Gastroesophageal sphincter (tissue), 4 donors: ENCODE data around the gene PDCL3. TPM values are rescaled to one million over a fixed set of nuclear protein-coding genes. Genes with fewer than 3 reads are reported as not detected.

ENCODE experiments used
- ATAC-seq: fragments of 150-250 bp; one replicate; pipeline ENCODE4 v1.9.1; 2016; ENCODE audit warnings: mild to moderate bottlenecking, moderate library complexity
- H3K27ac ChIP-seq, 4 donors: fragments of 200-600 bp; sonication (generic) in 3 of 4; 1 replicate in 3 of 4; 2 replicates in 1 of 4; pipeline ENCODE4 v1.5.1; 2016 to 2019
- H3K27me3 ChIP-seq: fragments of 200-600 bp; sonication (generic); one replicate; pipeline ENCODE4 v1.5.1; 2019
- H3K36me3 ChIP-seq, 2 donors: fragments of 200-600 bp; sonication (generic); one replicate each; pipeline ENCODE4 v1.5.1; 2019; ENCODE audit warnings: control low read depth in 1 of 2
- H3K4me1 ChIP-seq, 3 donors: fragments of 200-600 bp; sonication (generic); 1 replicate in 2 of 3; 2 replicates in 1 of 3; pipeline ENCODE4 v1.5.1; 2016 to 2019; ENCODE audit warnings: control low read depth in 2 of 3
- H3K4me3 ChIP-seq, 2 donors: fragments of 200-600 bp; sonication (generic); one replicate each; pipeline ENCODE4 v1.5.1; 2019; ENCODE audit warnings: mild to moderate bottlenecking in 1 of 2, moderate library complexity in 1 of 2
- H3K9me3 ChIP-seq, 3 donors: fragments of 200-600 bp; sonication (generic); one replicate each; pipeline ENCODE4 v1.5.1; 2017 to 2019; ENCODE audit warnings: control low read depth in 2 of 3
- EP300 ChIP-seq: sonication (generic); formaldehyde crosslinking; IDR thresholded peaks from one replicate; pipeline ENCODE4 v1.6.1; 2017; ENCODE audit warnings: antibody characterized with exemption, mild to moderate bottlenecking
- POLR2A ChIP-seq, 2 donors: fragments of 450-650 bp; IDR thresholded peaks; one replicate each; pipeline ENCODE4 v1.6.1; 2017; ENCODE audit warnings: antibody characterized with exemption in 2 of 2, mild to moderate bottlenecking in 2 of 2, moderate library complexity in 1 of 2
- POLR2AphosphoS5 ChIP-seq: sonication (generic); formaldehyde crosslinking; IDR thresholded peaks from one replicate; pipeline ENCODE4 v1.6.1; 2017; ENCODE audit warnings: antibody characterized with exemption
- WGBS, 2 donors: methylation state at CpG; one replicate each; pipeline ENCODE4 v1.1.5; 2018; ENCODE audit warnings: low coverage in 1 of 2; 5-methylcytosine and 5-hydroxymethylcytosine counted together
- total RNA-seq, 4 donors: library from RNA; depleted of rRNA; stranded (reverse); fragments of >200 nt; gene quantifications; one replicate each; pipeline ENCODE4 v1.1.0, GENCODE V29; 2016
- TF ChIP-seq, protein P1 (sequence below), 4 experiments: fragments of 200-600 bp in 2 of 4; fragments of 450-650 bp in 2 of 4; sonication (generic) in 1 of 4; IDR thresholded peaks; one replicate each; pipeline ENCODE4 v1.5.1; 2017 to 2019; ENCODE audit warnings: antibody characterized with exemption in 4 of 4, mild to moderate bottlenecking in 2 of 4, moderate library complexity in 2 of 4

PDCL3 gene
- total RNA-seq, 4 donors from 2014 or later, result 20.5 to 63.8 (median 42.5) TPM

DNA sequence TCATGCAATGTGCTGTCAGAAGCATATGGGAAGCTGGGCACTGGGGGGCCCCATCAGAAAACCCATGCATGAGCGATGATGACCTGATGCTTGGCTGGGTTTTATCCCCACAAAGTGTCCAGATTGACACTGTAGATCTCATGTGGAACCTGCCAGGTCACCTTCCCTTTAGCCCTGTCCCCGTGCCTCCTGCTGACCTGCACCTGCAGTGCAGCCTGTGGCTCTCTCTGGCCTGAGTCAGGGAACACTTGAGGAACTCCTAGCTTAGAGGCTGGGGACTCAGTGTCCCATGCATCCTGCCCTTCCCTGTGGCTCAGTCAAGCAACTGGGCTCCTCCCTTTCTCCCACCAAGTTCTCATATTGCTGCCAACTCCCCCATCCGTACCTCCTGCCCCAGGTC lies 57.7 kb downstream of the PDCL3 start:
- no peaks in the 10 kb centered on the region for H3K9me3 ChIP-seq
- no peak for ATAC-seq
- 79 to 91% methylated on average over 2 to 3 of the region's 3 CpGs for WGBS, 2 donors
- no peak overlapping the region for H3K27ac ChIP-seq
- no peaks in the 10 kb centered on the region for H3K4me1 ChIP-seq
- no peak overlapping the region for H3K4me3 ChIP-seq
- H3K36me3 ChIP-seq, result no peaks in the 10 kb centered on the region
- TF ChIP-seq POLR2AphosphoS5 (no peak), POLR2A (IDR thresholded peaks at IDR 0.05) (no peak), EP300 (no peak)
- TF ChIP-seq, protein P1, sequence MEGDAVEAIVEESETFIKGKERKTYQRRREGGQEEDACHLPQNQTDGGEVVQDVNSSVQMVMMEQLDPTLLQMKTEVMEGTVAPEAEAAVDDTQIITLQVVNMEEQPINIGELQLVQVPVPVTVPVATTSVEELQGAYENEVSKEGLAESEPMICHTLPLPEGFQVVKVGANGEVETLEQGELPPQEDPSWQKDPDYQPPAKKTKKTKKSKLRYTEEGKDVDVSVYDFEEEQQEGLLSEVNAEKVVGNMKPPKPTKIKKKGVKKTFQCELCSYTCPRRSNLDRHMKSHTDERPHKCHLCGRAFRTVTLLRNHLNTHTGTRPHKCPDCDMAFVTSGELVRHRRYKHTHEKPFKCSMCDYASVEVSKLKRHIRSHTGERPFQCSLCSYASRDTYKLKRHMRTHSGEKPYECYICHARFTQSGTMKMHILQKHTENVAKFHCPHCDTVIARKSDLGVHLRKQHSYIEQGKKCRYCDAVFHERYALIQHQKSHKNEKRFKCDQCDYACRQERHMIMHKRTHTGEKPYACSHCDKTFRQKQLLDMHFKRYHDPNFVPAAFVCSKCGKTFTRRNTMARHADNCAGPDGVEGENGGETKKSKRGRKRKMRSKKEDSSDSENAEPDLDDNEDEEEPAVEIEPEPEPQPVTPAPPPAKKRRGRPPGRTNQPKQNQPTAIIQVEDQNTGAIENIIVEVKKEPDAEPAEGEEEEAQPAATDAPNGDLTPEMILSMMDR (IDR thresholded peaks at IDR 0.05), result no peak
- no peaks in the 10 kb centered on the region for H3K27me3 ChIP-seq

DNA sequence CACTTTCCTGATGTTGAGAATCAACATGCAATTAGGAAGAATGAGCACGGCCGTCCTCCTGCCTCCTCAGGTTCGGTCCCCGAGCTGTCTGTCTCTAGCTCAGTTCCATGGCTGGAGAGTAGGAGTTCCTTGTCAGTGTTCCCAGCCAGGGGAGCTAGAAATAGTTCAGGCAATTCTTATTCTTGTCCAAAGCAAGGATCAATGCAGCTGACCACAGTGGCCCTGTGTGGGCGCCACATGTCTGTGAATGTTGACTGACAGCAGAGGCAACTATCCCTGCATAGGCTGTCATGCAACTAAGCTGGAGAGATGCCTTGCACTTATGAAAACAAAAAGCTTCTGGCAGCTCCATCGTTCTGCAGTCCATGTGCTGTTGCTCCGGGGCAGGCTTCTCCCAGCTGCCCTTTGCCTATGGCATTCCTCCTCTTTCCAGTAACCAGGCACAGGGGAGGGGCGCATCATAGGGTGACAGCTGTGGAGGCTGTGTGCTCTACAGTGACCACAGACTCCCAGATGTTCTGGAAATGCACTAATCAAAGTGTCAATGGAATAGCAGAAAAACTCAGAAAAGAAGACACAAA lies 58.7 kb downstream of the PDCL3 start:
- Histone ChIP-seq H3K36me3 (no peaks in the 10 kb centered on the region), H3K9me3 (no peaks in the 10 kb centered on the region), H3K27ac (no peak overlapping the region), H3K27me3 (no peaks in the 10 kb centered on the region), H3K4me3 (no peak overlapping the region), H3K4me1 (no peaks in the 10 kb centered on the region)
- WGBS, 2 donors, result 64% methylated on average over 2 of the region's 8 CpGs; no CpG with 5 or more reads in 1 of the 2 donors
- TF ChIP-seq, protein P1 (IDR thresholded peaks at IDR 0.05), result no peak
- TF ChIP-seq POLR2A (IDR thresholded peaks at IDR 0.05) (no peak), POLR2AphosphoS5 (no peak), EP300 (no peak)
- ATAC-seq, result no peak

GRCh38 chr2:100623033-100623715 lies 60.4 kb downstream of the PDCL3 start:
- Histone ChIP-seq H3K9me3 (no peaks in the 10 kb centered on the region), H3K27ac (no peak overlapping the region), H3K4me3 (no peak overlapping the region), H3K4me1 (peaks cover 0 to 10% (median 0%) of the 10 kb centered on the region in 3 donors), H3K27me3 (no peaks in the 10 kb centered on the region), H3K36me3 (no peaks in the 10 kb centered on the region)
- TF ChIP-seq, protein P1 (IDR thresholded peaks at IDR 0.05), result no peak
- TF ChIP-seq POLR2A (IDR thresholded peaks at IDR 0.05), result no peak
- TF ChIP-seq EP300, result no peak
- no peak for TF ChIP-seq POLR2AphosphoS5
- no peak for ATAC-seq
- WGBS, 2 donors, result 87 to 100% methylated on average over 3 to 4 of the region's 8 CpGs

DNA sequence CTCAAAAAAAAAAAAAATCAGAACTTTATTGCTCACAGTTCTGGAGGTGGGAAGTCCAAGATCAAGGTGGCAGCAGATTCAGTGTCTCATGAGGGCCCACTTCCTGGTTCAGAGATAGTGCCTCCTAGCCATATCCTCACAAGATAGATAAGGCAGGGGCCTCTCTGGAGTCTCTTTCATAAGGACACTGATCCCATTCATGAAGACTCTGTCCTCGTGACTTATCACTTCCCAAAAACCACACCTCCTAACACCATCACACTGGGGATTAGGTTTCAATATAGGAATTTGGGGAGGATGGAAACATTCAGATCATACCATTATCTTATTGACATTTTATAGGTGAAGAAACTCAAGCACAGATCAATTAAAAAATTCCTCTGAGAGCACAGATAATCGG lies 61.1 kb downstream of the PDCL3 start:
- H3K36me3 ChIP-seq, result no peaks in the 10 kb centered on the region
- 75 to 93% methylated on average over 2 of the region's 2 CpGs for WGBS, 2 donors
- no peak for TF ChIP-seq EP300
- TF ChIP-seq, protein P1 (IDR thresholded peaks at IDR 0.05), result no peak
- no peak for TF ChIP-seq POLR2A (IDR thresholded peaks at IDR 0.05)
- no peak for TF ChIP-seq POLR2AphosphoS5
- no peak overlapping the region for H3K4me3 ChIP-seq
- no peak overlapping the region for H3K27ac ChIP-seq
- H3K9me3 ChIP-seq, result no peaks in the 10 kb centered on the region
- H3K4me1 ChIP-seq, result peaks cover 0 to 13% (median 0%) of the 10 kb centered on the region in 3 donors
- no peaks in the 10 kb centered on the region for H3K27me3 ChIP-seq
- no peak for ATAC-seq

GRCh38 chr2:100624536-100624935 lies 61.7 kb downstream of the PDCL3 start:
- H3K4me1 ChIP-seq, result peaks cover 0 to 13% (median 0%) of the 10 kb centered on the region in 3 donors
- no peak overlapping the region for H3K27ac ChIP-seq
- no peak for ATAC-seq
- H3K9me3 ChIP-seq, result no peaks in the 10 kb centered on the region
- WGBS, 2 donors, result 94% methylated on average over 2 of the region's 4 CpGs; no CpG with 5 or more reads in 1 of the 2 donors
- TF ChIP-seq POLR2A (IDR thresholded peaks at IDR 0.05) (no peak), POLR2AphosphoS5 (no peak), EP300 (no peak)
- TF ChIP-seq, protein P1 (IDR thresholded peaks at IDR 0.05), result no peak
- H3K4me3 ChIP-seq, result no peak overlapping the region
- H3K36me3 ChIP-seq, result no peaks in the 10 kb centered on the region
- H3K27me3 ChIP-seq, result no peaks in the 10 kb centered on the region
